Brain microvascular endothelial cell (primary cell): Measurements from ENCODE around the gene CFL1.

Experiments
- DNase-seq: peaks from one replicate; pipeline ENCODE4 v3.0.0-alpha.2; 2020
- H3K27ac ChIP-seq: fragments of 250-450 bp; sonication (Bioruptor Pico); 2 replicates; pipeline ENCODE4 v1.5.1; 2020; ENCODE audit warnings: mild to moderate bottlenecking, moderate library complexity
- H3K27me3 ChIP-seq: fragments of 250-450 bp; sonication (Bioruptor Pico); replicated peaks from 2 replicates; pipeline ENCODE4 v1.5.1; 2020; ENCODE audit warnings: mild to moderate bottlenecking
- H3K36me3 ChIP-seq: fragments of 250-450 bp; sonication (Bioruptor Pico); replicated peaks from 2 replicates; pipeline ENCODE4 v1.5.1; 2020; ENCODE audit warnings: mild to moderate bottlenecking
- H3K4me3 ChIP-seq: 2 replicates; pipeline ENCODE4 v1.5.1; 2011; ENCODE audit warnings: low read depth, mild to moderate bottlenecking, control low read depth, low read length, moderate library complexity
- in situ Hi-C: cut with HindIII; loops from 2 replicates; pipeline ENCODE4 v1.10.0; 2017; ENCODE audit warnings: low sequenced_read_pairs, low pct_ligation_motif_present
- TF ChIP-seq, protein P1 (sequence below): IDR thresholded peaks from 2 replicates; pipeline ENCODE4 v1.5.1; 2011; ENCODE audit warnings: low read depth, mild to moderate bottlenecking, moderate library complexity, low read length, control low read depth, inconsistent platforms; ENCODE audit errors: missing control alignments

The CFL1 gene

DNA sequence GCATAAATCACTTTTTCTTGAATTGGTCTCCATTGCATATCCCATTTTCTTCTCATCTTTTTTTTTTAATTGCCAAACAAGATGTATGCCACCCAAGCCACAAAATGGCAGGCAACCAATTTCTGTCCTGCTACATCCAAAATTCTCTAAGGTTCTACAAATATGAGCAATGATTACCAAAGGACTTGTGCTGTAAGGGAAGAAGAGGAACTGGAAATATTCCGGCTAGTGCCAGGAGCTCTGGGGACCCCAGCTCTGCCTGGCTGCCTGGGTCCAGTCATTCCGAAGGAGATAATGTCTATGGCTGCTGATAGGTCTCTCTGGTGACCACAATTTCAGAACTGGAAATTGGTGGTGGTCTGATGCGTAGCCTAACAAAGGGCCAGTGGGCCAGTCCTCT is 41.3 kb downstream of the CFL1 start:
- in situ Hi-C loops, result no loop called here
- H3K27ac ChIP-seq, result no peak overlapping the region

DNA sequence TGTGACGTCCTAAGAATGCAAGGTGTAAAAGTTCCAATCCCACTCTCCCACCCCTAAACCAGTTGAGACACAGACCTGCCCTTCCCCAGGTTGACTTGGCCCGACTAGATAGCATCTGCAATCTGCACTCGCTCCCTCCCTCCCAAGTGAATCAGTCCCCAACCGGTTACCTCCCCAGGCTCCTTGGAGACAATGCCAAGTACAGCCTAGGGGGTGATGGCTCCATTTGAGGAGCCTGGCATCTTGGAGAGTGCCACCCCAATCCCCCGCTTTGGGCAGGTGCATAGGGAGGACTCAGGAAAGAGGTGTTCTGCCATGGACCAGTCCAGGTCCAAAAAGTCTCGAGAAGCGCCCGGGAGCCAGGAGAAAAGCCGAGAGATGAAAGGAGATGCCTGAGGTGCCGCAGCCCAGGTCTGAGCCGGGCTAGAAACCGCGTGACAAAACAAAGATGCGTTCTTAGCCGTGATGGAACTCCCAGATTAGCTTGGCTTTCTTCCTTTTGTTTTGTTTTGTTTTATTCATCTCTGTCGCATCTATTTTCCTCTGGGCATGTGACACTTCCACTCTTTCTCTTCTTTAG is 42.9 kb downstream of the CFL1 start:
- DNase-seq, result no peak
- no peak overlapping the region for H3K27ac ChIP-seq
- H3K27me3 ChIP-seq, result peaks cover 4% of the 10 kb centered on the region
- in situ Hi-C loops, result no loop called here
- no peak overlapping the region for H3K4me3 ChIP-seq
- TF ChIP-seq, protein P1, sequence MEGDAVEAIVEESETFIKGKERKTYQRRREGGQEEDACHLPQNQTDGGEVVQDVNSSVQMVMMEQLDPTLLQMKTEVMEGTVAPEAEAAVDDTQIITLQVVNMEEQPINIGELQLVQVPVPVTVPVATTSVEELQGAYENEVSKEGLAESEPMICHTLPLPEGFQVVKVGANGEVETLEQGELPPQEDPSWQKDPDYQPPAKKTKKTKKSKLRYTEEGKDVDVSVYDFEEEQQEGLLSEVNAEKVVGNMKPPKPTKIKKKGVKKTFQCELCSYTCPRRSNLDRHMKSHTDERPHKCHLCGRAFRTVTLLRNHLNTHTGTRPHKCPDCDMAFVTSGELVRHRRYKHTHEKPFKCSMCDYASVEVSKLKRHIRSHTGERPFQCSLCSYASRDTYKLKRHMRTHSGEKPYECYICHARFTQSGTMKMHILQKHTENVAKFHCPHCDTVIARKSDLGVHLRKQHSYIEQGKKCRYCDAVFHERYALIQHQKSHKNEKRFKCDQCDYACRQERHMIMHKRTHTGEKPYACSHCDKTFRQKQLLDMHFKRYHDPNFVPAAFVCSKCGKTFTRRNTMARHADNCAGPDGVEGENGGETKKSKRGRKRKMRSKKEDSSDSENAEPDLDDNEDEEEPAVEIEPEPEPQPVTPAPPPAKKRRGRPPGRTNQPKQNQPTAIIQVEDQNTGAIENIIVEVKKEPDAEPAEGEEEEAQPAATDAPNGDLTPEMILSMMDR, result no peak
- H3K36me3 ChIP-seq, result no peaks in the 10 kb centered on the region

More for the DNA sequence above, 41.3 kb downstream of the CFL1 start:
- TF ChIP-seq, protein P1, result no peak
- Histone ChIP-seq H3K36me3 (no peaks in the 10 kb centered on the region), H3K27me3 (peaks cover 3% of the 10 kb centered on the region), H3K4me3 (no peak overlapping the region)
- no peak for DNase-seq

DNA sequence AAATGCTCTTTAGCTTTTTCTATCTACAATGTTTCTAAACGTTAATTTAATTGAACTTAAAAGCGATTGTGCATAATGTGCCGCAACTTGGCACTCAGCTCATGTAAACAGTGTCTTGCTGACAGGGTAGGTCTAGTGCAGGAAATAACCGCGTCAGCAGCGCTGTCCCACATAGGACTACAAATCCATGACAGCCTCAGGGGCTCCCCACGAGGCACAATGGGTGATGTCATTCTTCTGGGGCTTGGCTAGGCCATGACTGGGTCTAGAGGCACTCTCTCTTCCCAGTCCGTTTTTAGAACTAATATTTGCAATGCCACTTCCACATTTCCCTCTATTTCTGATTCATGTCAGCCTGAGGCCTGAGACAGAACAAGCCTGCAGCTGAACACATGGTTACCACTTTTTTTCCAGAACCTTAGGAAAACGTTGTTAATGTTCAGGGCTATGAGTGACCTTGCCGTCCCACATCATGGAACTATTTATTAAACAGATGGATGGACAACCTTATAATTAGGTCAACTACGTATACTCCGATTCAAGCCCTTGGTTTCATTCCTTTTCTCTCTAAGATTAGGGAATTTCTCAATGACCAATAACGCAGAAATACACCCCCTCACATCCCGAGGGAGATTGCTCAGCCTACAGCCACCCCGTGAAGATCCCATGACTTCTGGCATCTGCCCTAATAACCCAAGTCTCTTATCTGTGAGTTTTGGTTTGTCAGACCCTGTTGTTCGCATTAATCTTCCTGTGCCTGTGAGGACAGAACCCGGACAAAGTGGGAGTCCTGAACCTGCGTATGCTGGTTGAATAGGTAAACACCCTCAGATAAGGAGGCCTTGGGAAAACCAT is 43.6 kb downstream of the CFL1 start:
- in situ Hi-C loops, result no loop called here
- no peak overlapping the region for H3K4me3 ChIP-seq

DNA sequence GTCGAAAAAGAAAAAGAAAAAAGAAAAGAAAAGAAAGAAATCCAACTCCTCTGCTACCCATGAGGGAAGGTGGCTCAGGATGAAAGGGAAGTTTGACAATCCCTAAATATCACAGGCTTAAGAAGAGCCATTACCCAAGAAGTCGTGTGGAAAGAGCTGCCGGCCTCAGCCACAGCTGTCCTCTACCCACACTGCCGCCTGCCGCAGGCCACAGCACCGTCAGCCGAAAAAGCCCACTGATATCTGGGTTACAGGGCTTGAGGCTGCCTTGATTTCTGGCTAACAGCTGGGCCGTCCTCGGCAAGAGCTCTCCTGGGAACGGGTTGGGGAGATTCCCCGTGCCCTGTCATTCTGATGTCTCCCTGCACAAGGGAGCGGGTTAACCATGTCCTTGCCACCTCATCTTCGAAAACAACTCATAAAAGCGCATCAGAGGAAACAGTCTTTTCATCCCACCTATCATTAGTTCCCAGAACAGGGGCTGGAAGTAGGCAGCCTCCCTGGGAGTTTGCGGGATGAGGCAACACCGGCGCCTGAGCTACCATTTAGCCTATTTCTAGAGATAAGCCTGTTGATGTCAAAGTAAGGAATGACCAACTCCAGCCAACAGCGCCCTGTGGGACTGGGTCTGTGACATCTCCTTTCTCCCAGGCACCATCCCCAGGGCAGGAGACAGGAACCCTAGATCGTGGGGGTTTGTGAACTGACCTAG is 46.1 kb downstream of the CFL1 start:
- H3K27ac ChIP-seq, result no peak overlapping the region
- TF ChIP-seq, protein P1, result no peak
- peaks cover 6% of the 10 kb centered on the region for H3K27me3 ChIP-seq
- no peaks in the 10 kb centered on the region for H3K36me3 ChIP-seq
- no peak overlapping the region for H3K4me3 ChIP-seq
- in situ Hi-C loops, result no loop called here
- no peak for DNase-seq

More for the DNA sequence above, 43.6 kb downstream of the CFL1 start:
- DNase-seq, result peak; percentile 65
- Histone ChIP-seq H3K36me3 (no peaks in the 10 kb centered on the region), H3K27me3 (peaks cover 4% of the 10 kb centered on the region), H3K27ac (peak overlapping the region; percentile 33)
- TF ChIP-seq, protein P1, result no peak

DNA sequence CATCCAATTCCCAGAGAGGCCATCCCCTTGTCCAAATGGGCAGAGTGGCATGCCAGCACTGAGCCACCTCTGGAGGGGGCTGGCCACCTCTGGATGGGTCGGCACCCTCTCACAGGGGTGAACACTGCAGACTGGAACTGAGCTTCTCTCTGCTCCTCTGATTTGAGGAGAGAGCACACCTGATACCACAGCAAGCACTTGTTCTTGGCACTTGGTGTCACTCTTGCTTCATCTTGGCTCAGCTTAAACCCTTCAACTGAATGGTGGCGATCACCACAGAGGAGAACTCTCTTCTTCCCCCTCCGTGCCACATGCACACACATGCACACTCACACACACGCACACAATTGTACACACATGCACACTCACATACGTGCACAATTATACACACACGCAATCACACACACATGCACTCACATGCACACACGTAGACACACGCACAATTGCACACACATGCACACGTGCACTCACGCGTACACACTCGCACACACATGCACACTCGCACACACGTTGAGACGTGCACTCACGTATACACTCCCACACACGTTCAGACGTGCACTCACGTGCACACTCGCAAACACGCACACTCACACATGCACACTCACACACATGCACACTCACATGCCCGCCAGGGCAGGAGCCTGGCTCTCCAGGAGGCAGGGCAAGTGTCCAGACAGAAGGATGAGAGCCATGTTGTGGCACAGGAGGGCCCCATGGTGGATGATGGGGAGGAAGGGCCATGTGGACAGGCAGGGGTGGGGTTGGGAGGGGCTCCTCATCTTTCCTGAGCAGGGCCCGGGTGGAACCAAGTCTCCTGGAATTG is 47.7 kb downstream of the CFL1 start:
- DNase-seq, result no peak
- Histone ChIP-seq H3K36me3 (no peaks in the 10 kb centered on the region), H3K27me3 (peaks cover 6% of the 10 kb centered on the region), H3K27ac (no peak overlapping the region), H3K4me3 (no peak overlapping the region)
- TF ChIP-seq, protein P1, result no peak
- in situ Hi-C loops, result no loop called here
